Upper lobe of left lung (tissue), 6 donors: ENCODE results near the gene INTU. TPM values are rescaled to one million over a fixed set of nuclear protein-coding genes. Genes with fewer than 3 reads are reported as not detected.

ENCODE experiments used
- ATAC-seq, 2 donors: fragments of 200-7000 bp; cut with Tn5 transposase; one replicate each; pipeline ENCODE4 v1.9.1; 2022; ENCODE audit warnings: mild to moderate bottlenecking in 2 of 2, moderate library complexity in 2 of 2; ENCODE audit not compliant: low FRiP score in 2 of 2
- DNase-seq, 2 donors: peaks; one replicate each; pipeline ENCODE4 v3.0.0-alpha.2; 2019 to 2020
- H3K27ac ChIP-seq, 4 donors: fragments of 200-600 bp; sonication (generic); one replicate each; pipeline ENCODE4 v1.5.1; 2016 to 2019
- H3K27me3 ChIP-seq, 4 donors: fragments of 200-600 bp; sonication (generic); one replicate each; pipeline ENCODE4 v1.5.1; 2017 to 2019
- H3K36me3 ChIP-seq, 4 donors: fragments of 200-600 bp; sonication (generic); one replicate each; pipeline ENCODE4 v1.5.1; 2016 to 2019
- H3K4me1 ChIP-seq, 4 donors: fragments of 200-600 bp; sonication (generic); one replicate each; pipeline ENCODE4 v1.5.1; 2018 to 2019
- H3K4me3 ChIP-seq, 4 donors: fragments of 200-600 bp; sonication (generic); one replicate each; pipeline ENCODE4 v1.5.1; 2017 to 2019; ENCODE audit warnings: mild to moderate bottlenecking in 2 of 4, moderate library complexity in 1 of 4
- H3K9me3 ChIP-seq, 4 donors: fragments of 200-600 bp; sonication (generic); one replicate each; pipeline ENCODE4 v1.5.1; 2018 to 2019
- CTCF ChIP-seq, 6 experiments: fragments of 450-650 bp in 4 of 6; fragments of 200-600 bp in 2 of 6; sonication (generic) in 2 of 6; IDR thresholded peaks; one replicate each; pipeline ENCODE4 v1.5.1; 2016 to 2019; ENCODE audit warnings: antibody characterized with exemption in 6 of 6
- EP300 ChIP-seq, 4 donors: sonication (generic); formaldehyde crosslinking; IDR thresholded peaks; one replicate each; pipeline ENCODE4 v1.5.1; 2017; ENCODE audit warnings: antibody characterized with exemption in 4 of 4, control low read depth in 2 of 4
- POLR2A ChIP-seq, 4 donors: fragments of 450-650 bp; IDR thresholded peaks; one replicate each; pipeline ENCODE4 v1.5.1; 2016 to 2017; ENCODE audit warnings: antibody characterized with exemption in 4 of 4, mild to moderate bottlenecking in 2 of 4
- POLR2AphosphoS5 ChIP-seq, 2 donors: sonication (generic); formaldehyde crosslinking; IDR thresholded peaks; one replicate each; pipeline ENCODE4 v1.5.1; 2017; ENCODE audit warnings: antibody characterized with exemption in 2 of 2
- WGBS, 2 donors: methylation state at CpG; one replicate each; pipeline ENCODE4 v1.1.5; 2017 to 2018; 5-methylcytosine and 5-hydroxymethylcytosine counted together
- total RNA-seq, 6 donors: library from RNA; depleted of rRNA in 4 of 6; stranded (reverse); fragments of >200 nt in 4 of 6; gene quantifications; one replicate each; pipeline versions ENCODE4 v1.1.0 to v1.2.1, GENCODE V29; 2016 to 2021
- donor health status: DM: no; HTN: no; CAD: no; lungs with moderate emphysema.
- donor health status: DM: no; HTN: yes; CAD: no; lungs with severe emphysema.

INTU gene
- total RNA-seq, 6 donors from 2014 or later, result 5.1 to 16.8 (median 9.9) TPM

- no peaks in the 10 kb centered on the region for H3K36me3 ChIP-seq
- no peaks in the 10 kb centered on the region for H3K4me1 ChIP-seq
- H3K9me3 ChIP-seq, result no peaks in the 10 kb centered on the region
- no peaks in the 10 kb centered on the region for H3K27me3 ChIP-seq
- no peak for DNase-seq
- 86 to 92% methylated on average over 2 of the region's 2 CpGs for whole genome bisulfite sequencing, 2 donors
- ATAC-seq, result no peak
- no peak overlapping the region for H3K4me3 ChIP-seq
- TF ChIP-seq POLR2A (IDR thresholded peaks at IDR 0.05), result no peak
- no peak for TF ChIP-seq EP300 (IDR thresholded peaks at IDR 0.05)
- TF ChIP-seq POLR2AphosphoS5 (IDR thresholded peaks at IDR 0.05), result no peak
- no peak for TF ChIP-seq CTCF (IDR thresholded peaks at IDR 0.05)
- no peak overlapping the region for H3K27ac ChIP-seq
Observed at GRCh38 chr4:127616898-127617297, 15.9 kb upstream of the INTU start.

DNA sequence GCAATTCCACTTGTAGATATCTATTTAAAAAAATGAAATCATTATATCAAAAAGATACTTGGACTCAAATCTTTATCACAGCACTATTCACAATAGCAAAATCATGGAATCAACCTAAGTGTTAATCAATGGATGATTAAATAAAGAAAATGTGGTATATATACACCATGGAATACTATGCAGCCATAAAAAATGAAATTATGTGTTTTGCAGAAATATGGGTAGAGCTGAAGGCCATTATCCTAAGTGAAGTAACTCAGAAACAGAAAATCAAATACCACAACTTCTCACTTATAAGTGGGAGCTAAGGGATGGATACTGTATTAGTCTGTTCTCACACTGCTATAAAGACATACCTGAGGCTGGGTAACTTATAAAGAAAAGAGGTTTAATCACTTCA, 14.3 kb upstream of the INTU start:
- Histone ChIP-seq H3K27me3 (peaks cover 0 to 8% (median 0%) of the 10 kb centered on the region in 4 donors), H3K9me3 (no peaks in the 10 kb centered on the region), H3K4me3 (no peak overlapping the region), H3K36me3 (no peaks in the 10 kb centered on the region), H3K27ac (no peak overlapping the region), H3K4me1 (peaks cover 0 to 11% (median 4%) of the 10 kb centered on the region in 4 donors)
- TF ChIP-seq EP300 (IDR thresholded peaks at IDR 0.05) (no peak), CTCF (IDR thresholded peaks at IDR 0.05) (no peak)
- no peak for DNase-seq
- no peak for ATAC-seq

DNA sequence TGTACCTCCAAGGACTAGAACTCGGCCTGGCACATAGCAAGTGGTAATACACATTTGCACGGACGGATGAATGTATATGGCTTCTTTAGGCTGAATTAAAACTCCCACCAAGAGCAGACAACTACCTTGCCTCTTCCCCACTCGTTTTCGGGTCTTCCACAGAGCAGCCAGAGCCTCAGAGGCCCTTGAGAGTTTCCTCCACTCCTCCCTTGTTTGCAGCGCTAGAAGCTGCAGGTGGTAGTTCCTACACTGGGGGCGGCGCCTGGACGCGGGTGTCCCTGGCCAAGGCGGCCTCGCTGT, 10.2 kb upstream of the INTU start:
- peak overlapping the region in 2 of 4 donors; percentile 62 to 82 for H3K27ac ChIP-seq
- TF ChIP-seq CTCF (IDR thresholded peaks at IDR 0.05) (peak in 2 of 6 experiments; percentile 1 to 24), EP300 (IDR thresholded peaks at IDR 0.05) (no peak)
- no peaks in the 10 kb centered on the region for H3K9me3 ChIP-seq
- H3K4me1 ChIP-seq, result peaks cover 0 to 21% (median 9%) of the 10 kb centered on the region in 4 donors
- 19 to 20% methylated on average over 10 to 11 of the region's 12 CpGs for WGBS, 2 donors
- peaks cover 0 to 10% (median 0%) of the 10 kb centered on the region in 4 donors for H3K27me3 ChIP-seq
- no peak for ATAC-seq
- no peaks in the 10 kb centered on the region for H3K36me3 ChIP-seq
- peak in 1 of 2 donors; percentile 38 for DNase-seq
- peak overlapping the region; percentile 53 to 65 (median 56) for H3K4me3 ChIP-seq

- ATAC-seq, result peak; percentile 82 to 89
- Histone ChIP-seq H3K9me3 (no peaks in the 10 kb centered on the region), H3K27ac (peak overlapping the region; percentile 2 to 82 (median 48)), H3K27me3 (peaks cover 0 to 10% (median 0%) of the 10 kb centered on the region in 4 donors), H3K4me1 (peaks cover 0 to 21% (median 9%) of the 10 kb centered on the region in 4 donors), H3K4me3 (peak overlapping the region; percentile 53 to 65 (median 56)), H3K36me3 (no peaks in the 10 kb centered on the region)
- peak in 1 of 2 donors; percentile 88 for DNase-seq
- TF ChIP-seq CTCF (IDR thresholded peaks at IDR 0.05) (peak in 3 of 6 experiments; percentile 5 to 56 (median 29)), POLR2A (IDR thresholded peaks at IDR 0.05) (no peak)
- WGBS, 2 donors, result 3 to 5% methylated on average over 11 to 37 of the region's 81 CpGs
Observed at GRCh38 chr4:127622921-127623796, 9.6 kb upstream of the INTU start.

DNA sequence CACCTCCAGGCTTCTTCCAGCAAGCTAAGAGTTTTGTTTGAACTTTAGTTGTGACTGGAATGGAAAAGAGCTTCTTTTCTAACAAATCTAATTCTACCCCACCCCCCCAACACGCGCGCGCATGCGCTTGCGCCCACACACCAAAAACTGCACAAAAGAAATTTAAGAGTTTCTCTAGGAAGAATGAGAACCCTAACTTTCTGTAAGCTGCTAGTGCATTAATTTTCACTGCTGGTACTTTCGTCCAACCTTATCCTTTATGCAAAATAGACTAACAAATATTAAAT, 9.0 kb upstream of the INTU start:
- 7 to 14% methylated on average over 7 of the region's 7 CpGs for WGBS, 2 donors
- Histone ChIP-seq H3K36me3 (no peaks in the 10 kb centered on the region), H3K4me3 (peak overlapping the region; percentile 53 to 65 (median 56)), H3K9me3 (no peaks in the 10 kb centered on the region), H3K27me3 (peaks cover 0 to 10% (median 0%) of the 10 kb centered on the region in 4 donors), H3K27ac (peak overlapping the region in 3 of 4 donors; percentile 34 to 82 (median 62)), H3K4me1 (peaks cover 0 to 21% (median 9%) of the 10 kb centered on the region in 4 donors)
- TF ChIP-seq POLR2A (IDR thresholded peaks at IDR 0.05) (no peak), CTCF (IDR thresholded peaks at IDR 0.05) (no peak), POLR2AphosphoS5 (IDR thresholded peaks at IDR 0.05) (no peak), EP300 (IDR thresholded peaks at IDR 0.05) (no peak)
- DNase-seq (peak in 1 of 2 donors; percentile 86), ATAC-seq (peak in 1 of 2 donors; percentile 45)
